Trophoblast cell (in vitro differentiated cells and primary cell): ENCODE measurements around the gene SMTNL1.

Source experiments
- DNase-seq, 2 donors: peaks; one replicate each; pipeline ENCODE4 v3.0.0-alpha.2; 2016
- H2AFZ ChIP-seq: 2 replicates; pipeline ENCODE4 v1.6.1; 2013; ENCODE audit warnings: low read length, moderate library complexity, mild to moderate bottlenecking; ENCODE audit not compliant: insufficient read depth, poor library complexity
- H2AK5ac ChIP-seq: 2 replicates; pipeline ENCODE4 v1.6.1; 2013; ENCODE audit warnings: mild to moderate bottlenecking, low read length
- H2BK120ac ChIP-seq: 2 replicates; pipeline ENCODE4 v1.6.1; 2013; ENCODE audit warnings: low read length, mild to moderate bottlenecking, moderate library complexity; ENCODE audit not compliant: insufficient read depth, poor library complexity
- H2BK12ac ChIP-seq: 2 replicates; pipeline ENCODE4 v1.6.1; 2013; ENCODE audit warnings: mild to moderate bottlenecking, low read length, moderate library complexity
- H2BK5ac ChIP-seq: 2 replicates; pipeline ENCODE4 v1.6.1; 2013; ENCODE audit warnings: low read length, low read depth, moderate library complexity, mild to moderate bottlenecking; ENCODE audit not compliant: poor library complexity
- H3K14ac ChIP-seq: 2 replicates; pipeline ENCODE4 v1.6.1; 2013; ENCODE audit warnings: mild to moderate bottlenecking, low read length
- H3K18ac ChIP-seq: 2 replicates; pipeline ENCODE4 v1.6.1; 2013; ENCODE audit warnings: mild to moderate bottlenecking, low read length
- H3K23ac ChIP-seq: 2 replicates; pipeline ENCODE4 v1.6.1; 2013; ENCODE audit warnings: low read length
- H3K27ac ChIP-seq: 2 replicates; pipeline ENCODE4 v1.5.1; 2013; ENCODE audit warnings: low read depth, mild to moderate bottlenecking, inconsistent platforms, low read length, moderate library complexity
- H3K27me3 ChIP-seq: 2 replicates; pipeline ENCODE4 v1.6.1; 2013; ENCODE audit warnings: inconsistent platforms, mild to moderate bottlenecking, low read length, moderate library complexity; ENCODE audit not compliant: insufficient read depth
- H3K36me3 ChIP-seq, 2 experiments: 1 replicate in 1 of 2; 2 replicates in 1 of 2; pipeline ENCODE4 v1.6.1; 2013; ENCODE audit warnings: low read length in 2 of 2, mild to moderate bottlenecking in 2 of 2, moderate library complexity in 1 of 2; ENCODE audit not compliant: insufficient read depth in 2 of 2, control insufficient read depth in 1 of 2
- H3K4ac ChIP-seq: 2 replicates; pipeline ENCODE4 v1.6.1; 2013; ENCODE audit warnings: low read depth, mild to moderate bottlenecking, low read length, moderate library complexity
- H3K4me1 ChIP-seq, 2 experiments: 1 replicate in 1 of 2; 2 replicates in 1 of 2; pipeline ENCODE4 v1.6.1; 2013; ENCODE audit warnings: low read length in 2 of 2, mild to moderate bottlenecking in 2 of 2, moderate library complexity in 1 of 2; ENCODE audit not compliant: insufficient read depth in 2 of 2, control insufficient read depth in 1 of 2
- H3K4me2 ChIP-seq: 2 replicates; pipeline ENCODE4 v1.6.1; 2013; ENCODE audit warnings: inconsistent platforms, mild to moderate bottlenecking, low read length, moderate library complexity
- H3K4me3 ChIP-seq: 2 replicates; pipeline ENCODE4 v1.5.1; 2013; ENCODE audit warnings: mild to moderate bottlenecking, low read depth, low read length, inconsistent platforms
- H3K79me1 ChIP-seq: one replicate; pipeline ENCODE4 v1.6.1; 2013; ENCODE audit warnings: low read length
- H3K79me2 ChIP-seq: 2 replicates; pipeline ENCODE4 v1.6.1; 2013; ENCODE audit warnings: low read length, mild to moderate bottlenecking; ENCODE audit not compliant: control insufficient read depth, insufficient read depth, poor library complexity
- H3K9ac ChIP-seq: 2 replicates; pipeline ENCODE4 v1.6.1; 2013; ENCODE audit warnings: mild to moderate bottlenecking, low read length
- H3K9me3 ChIP-seq: 2 replicates; pipeline ENCODE4 v1.6.1; 2013; ENCODE audit warnings: low read depth, mild to moderate bottlenecking, control low read depth, inconsistent platforms, low read length; ENCODE audit not compliant: insufficient read depth
- H4K12ac ChIP-seq: 2 replicates; pipeline ENCODE4 v1.6.1; 2013; ENCODE audit warnings: low read depth, mild to moderate bottlenecking, low read length, moderate library complexity
- H4K8ac ChIP-seq: 2 replicates; pipeline ENCODE4 v1.6.1; 2013; ENCODE audit warnings: low read depth, mild to moderate bottlenecking, low read length, moderate library complexity
- H4K91ac ChIP-seq: one replicate; pipeline ENCODE4 v1.6.1; 2013; ENCODE audit warnings: low read depth, mild to moderate bottlenecking, low read length, moderate library complexity
- WGBS: extraction: QIAGEN DNeasy Blood & Tissue Kit; methylation state at CpG from one replicate; pipeline ENCODE4 v1.1.7; 2013; ENCODE audit warnings: missing lambda C conversion rate; ENCODE audit not compliant: insufficient read length, insufficient coverage; ENCODE audit errors: extremely low coverage; 5-methylcytosine and 5-hydroxymethylcytosine counted together

The SMTNL1 gene

GRCh38 chr11:57501953-57502352, 35.4 kb upstream of the SMTNL1 start:
- Histone ChIP-seq H3K4me3 (no peak overlapping the region), H4K8ac (no peak overlapping the region), H3K79me2 (no peaks in the 10 kb centered on the region), H2AK5ac (no peak overlapping the region), H2BK5ac (no peak overlapping the region), H3K9me3 (peaks cover 2% of the 10 kb centered on the region), H3K4me2 (no peak overlapping the region), H3K4ac (no peak overlapping the region), H2AFZ (no peak overlapping the region), H2BK120ac (no peak overlapping the region), H3K27me3 (no peaks in the 10 kb centered on the region), H3K27ac (no peak overlapping the region), H4K12ac (no peak overlapping the region), H3K79me1 (peaks cover 3% of the 10 kb centered on the region), H3K14ac (no peak overlapping the region), H3K18ac (no peak overlapping the region), H4K91ac (no peak overlapping the region), H3K4me1 (peaks cover 3 to 14% of the 10 kb centered on the region in 2 experiments), H2BK12ac (no peak overlapping the region), H3K23ac (no peak overlapping the region), H3K9ac (no peak overlapping the region), H3K36me3 (no peaks in the 10 kb centered on the region)
- no peak for DNase-seq
- no CpG with 5 or more reads among the region's 4 CpGs for WGBS

- H3K9me3 ChIP-seq, result peaks cover 2% of the 10 kb centered on the region
- no peak overlapping the region for H3K14ac ChIP-seq
- H3K79me2 ChIP-seq, result no peaks in the 10 kb centered on the region
- no peak overlapping the region for H4K91ac ChIP-seq
- no peak overlapping the region for H4K8ac ChIP-seq
- WGBS, result no CpG with 5 or more reads among the region's 3 CpGs
- H2AK5ac ChIP-seq, result no peak overlapping the region
- no peak overlapping the region for H3K4me3 ChIP-seq
- no peak overlapping the region for H3K4me2 ChIP-seq
- no peak overlapping the region for H2AFZ ChIP-seq
- no peaks in the 10 kb centered on the region for H3K36me3 ChIP-seq
- H3K27me3 ChIP-seq, result no peaks in the 10 kb centered on the region
- no peak overlapping the region for H2BK12ac ChIP-seq
- H3K18ac ChIP-seq, result no peak overlapping the region
- no peak overlapping the region for H3K9ac ChIP-seq
- no peak for DNase-seq
- no peak overlapping the region for H2BK120ac ChIP-seq
- no peak overlapping the region for H3K23ac ChIP-seq
- no peak overlapping the region for H4K12ac ChIP-seq
- H3K4me1 ChIP-seq, result peaks cover 3 to 10% of the 10 kb centered on the region in 2 experiments
- H3K27ac ChIP-seq, result no peak overlapping the region
- no peak overlapping the region for H2BK5ac ChIP-seq
- H3K79me1 ChIP-seq, result peaks cover 3% of the 10 kb centered on the region
- H3K4ac ChIP-seq, result no peak overlapping the region
Observed at GRCh38 chr11:57502376-57502775, 35.0 kb upstream of the SMTNL1 start.

DNA sequence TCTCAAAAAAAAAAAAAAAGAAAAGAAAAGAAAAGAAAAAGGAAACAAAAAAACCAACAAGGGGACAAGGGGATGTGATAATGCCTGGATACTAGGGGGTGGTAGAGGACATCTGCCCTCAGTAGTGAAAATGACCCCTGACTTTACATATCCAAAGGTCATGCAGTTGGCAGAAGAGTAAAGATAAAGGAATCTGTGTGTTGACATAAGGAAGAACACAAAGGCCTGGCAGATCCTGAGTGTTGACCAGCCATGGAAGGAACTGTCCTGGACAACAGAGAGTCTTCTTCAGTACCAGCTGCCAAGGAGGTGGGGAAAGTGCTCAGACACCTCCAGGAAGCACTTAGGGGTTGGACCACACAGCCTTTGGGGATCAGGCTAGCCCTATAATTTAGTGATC, 34.5 kb upstream of the SMTNL1 start:
- no peak overlapping the region for H3K4me3 ChIP-seq
- no peak overlapping the region for H3K18ac ChIP-seq
- H3K79me1 ChIP-seq, result peaks cover 3% of the 10 kb centered on the region
- no peak overlapping the region for H3K4ac ChIP-seq
- H3K9ac ChIP-seq, result no peak overlapping the region
- no peak overlapping the region for H2BK12ac ChIP-seq
- no peak overlapping the region for H3K27ac ChIP-seq
- no peak overlapping the region for H4K91ac ChIP-seq
- no peak overlapping the region for H2AFZ ChIP-seq
- no peak overlapping the region for H2BK5ac ChIP-seq
- H3K9me3 ChIP-seq, result peaks cover 2% of the 10 kb centered on the region
- no peaks in the 10 kb centered on the region for H3K79me2 ChIP-seq
- H3K4me1 ChIP-seq, result peaks cover 3 to 6% of the 10 kb centered on the region in 2 experiments
- DNase-seq, result no peak
- no peak overlapping the region for H3K14ac ChIP-seq
- H4K8ac ChIP-seq, result no peak overlapping the region
- H4K12ac ChIP-seq, result no peak overlapping the region
- H3K23ac ChIP-seq, result no peak overlapping the region
- H3K36me3 ChIP-seq, result no peaks in the 10 kb centered on the region
- no peaks in the 10 kb centered on the region for H3K27me3 ChIP-seq
- no peak overlapping the region for H2BK120ac ChIP-seq
- no peak overlapping the region for H2AK5ac ChIP-seq
- H3K4me2 ChIP-seq, result no peak overlapping the region

GRCh38 chr11:57504511-57504910, 32.9 kb upstream of the SMTNL1 start:
- WGBS, result no CpG with 5 or more reads among the region's 4 CpGs
- H3K4me1 ChIP-seq, result peaks cover under 1 to 3% of the 10 kb centered on the region in 2 experiments
- H2BK12ac ChIP-seq, result no peak overlapping the region
- H2AK5ac ChIP-seq, result no peak overlapping the region
- DNase-seq, result no peak
- no peak overlapping the region for H4K8ac ChIP-seq
- no peak overlapping the region for H4K91ac ChIP-seq
- no peak overlapping the region for H3K4me3 ChIP-seq
- H3K9me3 ChIP-seq, result no peaks in the 10 kb centered on the region
- no peaks in the 10 kb centered on the region for H3K27me3 ChIP-seq
- no peak overlapping the region for H3K14ac ChIP-seq
- no peaks in the 10 kb centered on the region for H3K36me3 ChIP-seq
- no peak overlapping the region for H3K23ac ChIP-seq
- H3K9ac ChIP-seq, result no peak overlapping the region
- H3K4me2 ChIP-seq, result no peak overlapping the region
- no peak overlapping the region for H2BK120ac ChIP-seq
- no peak overlapping the region for H2BK5ac ChIP-seq
- H3K79me2 ChIP-seq, result no peaks in the 10 kb centered on the region
- H4K12ac ChIP-seq, result no peak overlapping the region
- H3K4ac ChIP-seq, result no peak overlapping the region
- no peak overlapping the region for H3K27ac ChIP-seq
- H3K79me1 ChIP-seq, result no peaks in the 10 kb centered on the region
- no peak overlapping the region for H3K18ac ChIP-seq
- H2AFZ ChIP-seq, result no peak overlapping the region
